A673 (cell line): ENCODE measurements around the gene EGLN1.
"Not testable (repeated sequence)": the region's sequence is repeated elsewhere in the genome, so short reads cannot be mapped to it uniquely, and the experiment has no call there.

Experiments used
- CTCF ChIP-seq: fragments of 300-800, 200-600 bp; sonication (generic); conservative IDR thresholded peaks from 2 replicates; pipeline ENCODE4 v1.5.1; 2017; ENCODE audit warnings: low read depth, mild to moderate bottlenecking, antibody characterized with exemption, low read length, moderate library complexity, mixed read lengths
- EZH2 ChIP-seq: fragments of 200-600 bp; sonication (generic); IDR thresholded peaks from 2 replicates; pipeline ENCODE4 v1.6.1; 2017; ENCODE audit warnings: borderline replicate concordance, low read depth, mild to moderate bottlenecking, mixed read lengths, antibody characterized with exemption, low read length; ENCODE audit not compliant: poor library complexity, severe bottlenecking

GRCh38 chr1:231471027-231471426, 48.9 kb upstream of the EGLN1 start:
- not testable (repeated sequence) for TF ChIP-seq CTCF, EZH2
